Ectodermal cell (in vitro differentiated cells): ENCODE data around the gene SLC22A8.

ENCODE experiments used
- H3K27ac ChIP-seq: 2 replicates; pipeline ENCODE4 v1.7.0; 2013; ENCODE audit warnings: mild to moderate bottlenecking, low read depth, low read length; ENCODE audit not compliant: insufficient read depth, poor library complexity, severe bottlenecking
- H3K27me3 ChIP-seq: 2 replicates; pipeline ENCODE4 v1.7.0; 2013; ENCODE audit warnings: mild to moderate bottlenecking, low read length; ENCODE audit not compliant: insufficient read depth, control insufficient read depth, poor library complexity, severe bottlenecking
- H3K36me3 ChIP-seq: one replicate; pipeline ENCODE4 v1.7.0; 2013; ENCODE audit warnings: low read length; ENCODE audit not compliant: control insufficient read depth, insufficient read depth
- H3K4me1 ChIP-seq: one replicate; pipeline ENCODE4 v1.7.0; 2013; ENCODE audit warnings: low read length; ENCODE audit not compliant: control insufficient read depth, insufficient read depth
- H3K4me3 ChIP-seq: 2 replicates; pipeline ENCODE4 v1.7.0; 2013; ENCODE audit warnings: low read depth, low read length, control low read depth; ENCODE audit not compliant: insufficient read depth
- H3K9me3 ChIP-seq: 2 replicates; pipeline ENCODE4 v1.7.0; 2013; ENCODE audit warnings: mild to moderate bottlenecking, low read length, moderate library complexity; ENCODE audit not compliant: control insufficient read depth
- WGBS, 2 experiments: methylation state at CpG; one replicate each; pipeline ENCODE4 v1.1.7; 2013; ENCODE audit warnings: missing lambda C conversion rate in 2 of 2; 5-methylcytosine and 5-hydroxymethylcytosine counted together

SLC22A8 gene

DNA sequence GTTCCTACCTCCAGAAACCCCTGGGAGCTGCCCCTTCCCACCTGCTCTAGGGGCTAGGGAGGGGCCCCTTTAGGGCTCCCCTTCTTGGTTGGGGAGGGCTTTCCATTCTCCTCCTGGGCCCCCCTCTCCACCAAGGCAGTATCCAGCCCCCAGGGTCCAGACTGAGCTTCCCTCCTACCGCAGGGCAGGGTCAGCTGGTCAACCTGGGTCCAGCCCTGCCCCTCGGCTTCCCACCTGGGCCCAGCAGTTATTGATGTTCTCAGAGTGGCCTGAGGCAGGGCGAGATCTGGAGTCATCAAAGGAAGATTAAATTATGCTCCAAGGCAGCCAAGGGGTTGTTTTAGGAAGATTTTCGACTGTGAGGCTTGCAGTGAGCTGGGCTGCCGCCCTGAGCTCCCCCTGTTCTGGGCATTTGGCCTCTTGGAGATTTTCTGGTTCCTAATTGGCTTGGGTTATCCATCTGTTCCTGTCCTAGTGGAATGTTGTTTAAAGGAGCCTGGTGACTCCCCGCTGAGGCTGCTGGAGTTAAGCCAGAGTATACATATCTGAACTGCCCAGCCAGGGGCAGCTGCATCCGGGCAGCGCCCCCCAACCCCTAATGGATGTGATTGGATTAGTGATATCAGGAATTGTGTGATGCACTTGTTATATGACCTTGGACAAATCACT lies 1.8 kb upstream of the SLC22A8 start:
- Histone ChIP-seq H3K4me3 (no peak overlapping the region), H3K27ac (no peak overlapping the region), H3K36me3 (no peaks in the 10 kb centered on the region), H3K9me3 (no peaks in the 10 kb centered on the region), H3K4me1 (peaks cover 25% of the 10 kb centered on the region), H3K27me3 (no peaks in the 10 kb centered on the region)
- WGBS, 2 experiments: 72 to 77% methylated on average over 8 of the region's 8 CpGs

DNA sequence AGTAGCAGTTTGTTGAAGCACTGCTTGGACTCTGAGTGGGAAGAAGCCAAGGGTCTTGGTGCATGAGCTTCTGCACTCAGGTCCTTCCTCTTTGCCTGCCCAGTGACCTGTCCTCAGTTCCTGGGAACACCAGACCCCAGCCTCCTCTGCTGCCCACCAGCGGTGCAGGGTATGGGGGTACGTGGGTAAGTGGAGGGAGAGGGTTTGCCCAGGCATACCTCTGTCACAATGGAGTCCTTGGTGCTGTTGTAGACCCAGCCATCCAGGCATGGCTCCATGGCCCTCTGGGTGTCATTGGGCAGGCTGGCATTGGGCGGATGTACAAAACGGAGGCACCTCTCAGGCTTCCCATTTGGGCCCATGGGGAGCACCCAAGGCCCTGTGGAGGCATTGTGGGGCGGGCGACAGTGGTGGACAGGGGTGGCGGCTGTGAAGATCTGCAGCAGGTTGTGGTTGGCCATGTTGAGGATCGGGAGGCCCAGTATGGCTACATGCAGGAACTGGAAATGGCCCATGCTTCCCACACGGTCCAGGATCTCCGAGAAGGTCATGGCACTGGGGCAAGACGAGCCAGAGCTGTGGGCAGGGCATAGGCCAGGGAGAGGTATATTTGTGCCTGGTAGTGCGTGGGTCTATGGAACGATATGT lies 1.1 kb downstream of the SLC22A8 start:
- no peaks in the 10 kb centered on the region for H3K36me3 ChIP-seq
- no peaks in the 10 kb centered on the region for H3K27me3 ChIP-seq
- H3K4me1 ChIP-seq: peaks cover 28% of the 10 kb centered on the region
- 95% methylated on average over 13 of the region's 13 CpGs for WGBS, 2 experiments
- no peaks in the 10 kb centered on the region for H3K9me3 ChIP-seq
- no peak overlapping the region for H3K4me3 ChIP-seq
- no peak overlapping the region for H3K27ac ChIP-seq

DNA sequence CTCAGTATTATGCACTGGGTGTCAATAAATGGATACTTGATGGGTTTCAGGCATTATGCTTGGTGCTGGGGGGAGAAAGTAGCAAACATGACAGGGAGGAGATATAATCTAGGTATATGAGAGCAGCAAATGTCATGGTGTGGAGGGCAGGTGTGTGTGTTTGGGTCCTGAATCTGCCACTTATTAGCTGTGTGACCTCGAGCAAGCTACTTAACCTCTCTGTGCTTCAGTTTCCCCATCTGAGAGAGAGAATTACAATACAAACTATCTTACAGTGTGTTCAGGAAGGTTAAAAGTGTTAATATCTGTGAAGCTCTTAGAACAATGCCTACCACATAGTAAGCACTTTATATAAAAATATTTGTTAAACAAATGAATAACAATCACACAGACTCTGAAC lies 2.8 kb downstream of the SLC22A8 start:
- no peaks in the 10 kb centered on the region for H3K36me3 ChIP-seq
- peaks cover 34% of the 10 kb centered on the region for H3K4me1 ChIP-seq
- no peak overlapping the region for H3K4me3 ChIP-seq
- no peaks in the 10 kb centered on the region for H3K9me3 ChIP-seq
- no peak overlapping the region for H3K27ac ChIP-seq
- WGBS, 2 experiments: 86% methylated on average over 1 of the region's 1 CpG; no CpG with 5 or more reads in 1 of the 2 experiments
- no peaks in the 10 kb centered on the region for H3K27me3 ChIP-seq

DNA sequence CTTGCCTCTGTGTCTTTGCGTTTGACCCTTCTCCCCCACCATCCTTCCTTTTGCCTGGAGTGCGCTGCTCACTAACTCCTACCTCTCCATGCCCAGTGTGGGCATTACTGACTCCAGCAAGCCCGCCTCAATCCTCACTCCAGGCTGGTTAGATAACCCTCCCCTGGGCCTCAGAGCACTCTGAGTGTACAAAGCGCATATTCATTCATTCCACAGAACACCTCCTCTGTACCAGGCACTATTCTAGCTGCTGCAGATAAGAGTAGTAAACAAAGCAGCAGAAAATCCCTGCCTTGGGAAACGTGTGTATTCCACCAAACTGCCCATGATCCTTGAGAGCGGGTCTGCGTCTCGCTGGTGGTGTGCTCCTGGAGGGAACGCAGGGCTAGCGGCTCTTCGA lies 3.2 kb downstream of the SLC22A8 start:
- no peaks in the 10 kb centered on the region for H3K9me3 ChIP-seq
- WGBS, 2 experiments: 91 to 92% methylated on average over 11 of the region's 11 CpGs
- no peak overlapping the region for H3K27ac ChIP-seq
- H3K4me3 ChIP-seq: no peak overlapping the region
- peaks cover 30% of the 10 kb centered on the region for H3K4me1 ChIP-seq
- no peaks in the 10 kb centered on the region for H3K27me3 ChIP-seq
- H3K36me3 ChIP-seq: no peaks in the 10 kb centered on the region

DNA sequence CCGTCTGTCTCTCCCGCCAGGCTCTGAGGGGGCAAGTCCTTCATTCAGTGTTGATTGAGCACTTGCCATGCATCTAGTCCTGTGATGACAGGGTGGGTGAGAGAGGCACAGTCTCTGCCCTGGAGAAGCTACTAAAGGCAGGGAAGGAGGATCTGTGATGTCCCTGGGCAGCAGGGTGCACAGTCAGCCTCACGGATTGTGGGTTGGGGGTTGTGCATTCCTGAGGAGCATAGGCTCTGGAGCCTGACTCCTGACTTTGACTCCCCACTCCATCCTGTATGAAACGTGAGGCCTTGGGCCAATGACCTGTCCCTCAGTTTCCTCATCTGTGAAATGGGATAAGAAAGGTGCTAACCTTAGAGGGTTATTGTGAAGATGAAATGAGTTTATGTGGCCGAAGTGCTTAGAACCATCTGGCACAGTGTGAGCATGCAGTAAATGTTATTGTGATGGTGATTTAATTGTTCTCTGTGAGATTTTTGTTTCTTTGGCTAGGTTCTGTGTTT lies 4.7 kb downstream of the SLC22A8 start:
- Histone ChIP-seq H3K36me3 (no peaks in the 10 kb centered on the region), H3K9me3 (no peaks in the 10 kb centered on the region), H3K27me3 (no peaks in the 10 kb centered on the region), H3K4me3 (no peak overlapping the region), H3K27ac (no peak overlapping the region), H3K4me1 (peaks cover 17% of the 10 kb centered on the region)
- WGBS, 2 experiments: 80 to 83% methylated on average over 5 of the region's 5 CpGs

DNA sequence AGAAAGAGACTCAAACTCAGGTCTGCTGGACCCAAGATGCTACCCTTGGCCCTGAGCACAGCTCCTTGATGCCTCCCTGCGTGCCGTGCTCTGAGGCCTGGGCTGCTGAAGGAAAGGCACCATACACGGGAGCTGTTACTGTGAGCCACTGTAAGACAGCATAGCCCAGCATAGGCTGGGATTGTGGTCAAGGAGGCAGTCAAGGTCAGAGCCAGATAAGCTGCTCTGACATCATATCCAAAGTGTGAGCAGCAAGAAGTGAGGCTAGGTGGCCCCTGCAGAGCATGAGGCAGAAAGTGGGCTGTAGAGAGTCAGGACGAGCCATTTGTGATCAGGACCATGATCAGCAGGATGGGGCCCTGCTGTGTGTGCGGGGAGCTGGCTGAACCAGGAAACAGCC lies 7.7 kb downstream of the SLC22A8 start:
- WGBS, 2 experiments: 78 to 86% methylated on average over 5 of the region's 5 CpGs
- Histone ChIP-seq H3K4me1 (peaks cover 10% of the 10 kb centered on the region), H3K4me3 (no peak overlapping the region), H3K36me3 (no peaks in the 10 kb centered on the region), H3K27ac (no peak overlapping the region), H3K27me3 (no peaks in the 10 kb centered on the region), H3K9me3 (no peaks in the 10 kb centered on the region)

DNA sequence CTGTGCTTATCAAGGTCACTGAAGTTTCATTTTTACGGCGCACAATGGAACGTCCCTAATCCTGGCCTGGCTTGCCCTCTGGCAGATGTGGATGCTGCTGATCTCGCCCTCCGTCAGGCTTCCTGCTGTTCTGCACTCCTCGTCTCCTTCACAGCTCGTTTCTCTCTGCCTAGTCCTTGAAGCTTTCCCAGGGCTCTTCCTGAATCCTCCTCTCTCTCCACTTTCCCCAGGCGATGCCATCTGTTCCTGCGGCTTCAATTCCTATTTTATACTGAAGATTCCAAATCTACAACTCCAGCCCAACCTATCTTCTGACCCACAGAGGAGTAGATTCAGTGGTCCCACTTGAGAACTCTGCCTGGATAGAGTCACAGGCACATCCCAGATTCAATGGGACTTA lies 14.2 kb downstream of the SLC22A8 start:
- H3K27ac ChIP-seq: no peak overlapping the region
- WGBS, 2 experiments: 72% methylated on average over 9 of the region's 9 CpGs
- H3K4me3 ChIP-seq: no peak overlapping the region

DNA sequence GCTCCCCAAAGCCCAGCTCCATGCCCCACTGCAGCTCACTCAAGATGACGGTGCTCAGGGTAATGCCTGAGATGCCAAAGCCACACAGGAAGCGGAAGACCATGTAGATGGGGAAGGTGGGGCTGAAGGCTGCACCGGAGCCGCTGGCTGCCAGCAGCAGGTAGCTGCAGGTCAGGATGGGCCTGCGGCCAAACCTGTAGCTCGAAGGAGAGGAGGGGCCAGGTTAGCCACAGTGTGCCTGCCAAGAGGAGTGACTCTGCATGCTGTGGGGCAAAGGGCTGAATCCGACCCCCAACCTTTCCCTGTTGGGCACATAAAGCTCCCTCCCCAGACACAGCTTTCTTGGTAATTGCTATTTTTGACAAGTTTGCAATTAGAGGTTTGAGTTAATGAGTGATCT lies 16.0 kb downstream of the SLC22A8 start:
- Histone ChIP-seq H3K4me1 (peaks cover 3% of the 10 kb centered on the region), H3K36me3 (no peaks in the 10 kb centered on the region), H3K27ac (no peak overlapping the region), H3K9me3 (no peaks in the 10 kb centered on the region), H3K4me3 (no peak overlapping the region), H3K27me3 (no peaks in the 10 kb centered on the region)
- 92% methylated on average over 7 of the region's 7 CpGs for WGBS, 2 experiments

More for the DNA sequence above, 14.2 kb downstream of the SLC22A8 start:
- Histone ChIP-seq H3K27me3 (no peaks in the 10 kb centered on the region), H3K4me1 (peaks cover 3% of the 10 kb centered on the region), H3K36me3 (no peaks in the 10 kb centered on the region), H3K9me3 (no peaks in the 10 kb centered on the region)

DNA sequence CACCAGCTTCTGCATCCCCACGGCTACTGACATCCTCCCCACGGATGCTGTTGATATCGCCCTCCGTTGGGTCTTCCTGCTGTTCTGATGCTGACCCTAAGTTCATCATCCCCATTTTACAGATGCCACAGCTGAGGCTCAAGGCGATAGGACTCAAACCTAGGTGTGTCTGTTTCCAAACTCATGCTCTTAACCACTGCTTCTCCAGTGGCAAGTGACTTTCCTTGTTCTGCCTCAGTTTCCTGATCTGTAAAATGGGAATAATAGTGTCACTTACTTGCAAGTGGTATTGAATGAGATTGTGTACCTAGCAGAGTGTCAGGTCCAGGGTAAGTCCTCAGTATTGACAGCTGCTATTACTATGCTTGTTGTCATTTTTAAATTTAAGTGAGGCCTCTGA lies 16.5 kb downstream of the SLC22A8 start:
- H3K9me3 ChIP-seq: no peaks in the 10 kb centered on the region
- H3K27ac ChIP-seq: no peak overlapping the region
- WGBS, 2 experiments: 92 to 95% methylated on average over 5 of the region's 5 CpGs
- H3K36me3 ChIP-seq: no peaks in the 10 kb centered on the region
- H3K4me1 ChIP-seq: peaks cover 3% of the 10 kb centered on the region
- no peaks in the 10 kb centered on the region for H3K27me3 ChIP-seq
- H3K4me3 ChIP-seq: no peak overlapping the region

DNA sequence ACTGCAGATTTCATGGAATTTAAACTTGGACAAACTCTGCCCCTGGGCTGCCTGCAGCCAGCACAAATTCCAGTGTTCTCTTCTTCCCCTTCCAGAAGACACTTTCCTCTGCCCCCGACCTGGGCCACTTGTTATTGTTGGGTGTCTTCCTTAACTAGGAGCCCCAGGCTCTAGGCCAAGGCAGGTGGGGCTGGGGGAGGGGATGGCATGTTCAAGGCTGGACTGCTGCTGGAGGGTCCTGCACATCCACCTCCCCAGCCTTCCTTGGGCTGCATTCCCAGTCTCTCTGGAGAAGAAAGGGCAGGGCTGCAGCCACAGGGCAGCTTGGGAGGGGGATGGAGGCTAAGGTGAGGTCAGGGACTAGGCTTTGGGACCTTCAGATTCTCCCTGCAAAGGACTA lies 19.4 kb downstream of the SLC22A8 start:
- Histone ChIP-seq H3K36me3 (no peaks in the 10 kb centered on the region), H3K4me1 (peaks cover 2% of the 10 kb centered on the region), H3K27ac (no peak overlapping the region), H3K27me3 (no peaks in the 10 kb centered on the region), H3K9me3 (no peaks in the 10 kb centered on the region), H3K4me3 (no peak overlapping the region)
- 43 to 75% methylated on average over 1 of the region's 1 CpG for WGBS, 2 experiments
